Progenitor cell of endocrine pancreas (in vitro differentiated cells): ENCODE measurements around the gene CERS2. TPM values are rescaled to one million over a fixed set of nuclear protein-coding genes. Genes with fewer than 3 reads are reported as not detected.

Source experiments
- DNase-seq: peaks from one replicate; pipeline ENCODE4 v3.0.0; 2021; ENCODE audit warnings: low spot score; ENCODE audit not compliant: unreplicated experiment
- H3K27ac Mint-ChIP-seq: 2 replicates; pipeline ENCODE4 v1.8.0; 2021; ENCODE audit warnings: mild to moderate bottlenecking, moderate library complexity, mixed read lengths
- H3K27me3 Mint-ChIP-seq: 2 replicates; pipeline ENCODE4 v1.8.0; 2021; ENCODE audit warnings: mixed read lengths
- H3K36me3 Mint-ChIP-seq: 2 replicates; pipeline ENCODE4 v1.8.0; 2022; ENCODE audit warnings: mixed read lengths; ENCODE audit not compliant: insufficient read depth
- H3K4me1 Mint-ChIP-seq: 2 replicates; pipeline ENCODE4 v1.8.0; 2021; ENCODE audit warnings: low read depth, mixed read lengths
- H3K4me3 Mint-ChIP-seq: 2 replicates; pipeline ENCODE4 v1.8.0; 2021; ENCODE audit warnings: low read depth, mild to moderate bottlenecking, moderate library complexity, mixed read lengths
- H3K9me3 Mint-ChIP-seq: 2 replicates; pipeline ENCODE4 v1.8.0; 2021; ENCODE audit warnings: low read depth, mixed read lengths
- long read RNA-seq: library from polyadenylated mRNA; unstranded; transcript quantifications from one replicate; pipeline ENCODE4 v2.0.0, GENCODE V29; 2020
- total RNA-seq: library from RNA; stranded (reverse); gene quantifications from 2 replicates; pipeline ENCODE4 v1.2.1, GENCODE V29; 2021
- TF ChIP-seq, protein P1 (sequence below): fragments of 200-600 bp; sonication (generic); IDR thresholded peaks from one replicate; pipeline ENCODE4 v1.5.0; 2021; ENCODE audit warnings: antibody characterized with exemption, mild to moderate bottlenecking; ENCODE audit not compliant: unreplicated experiment

Gene CERS2
- 187 and 203 TPM in 2 replicates for total RNA-seq
- long read RNA-seq, transcript CERS2-205 (11 exons, 2,505 nt): major isoform, 167 of 235 reads
- long read RNA-seq, transcript CERS2-201 (11 exons, 2,544 nt): minor isoform, 11 of 235 reads
- long read RNA-seq, partial matches to known transcripts: 23 of 235 reads
- long read RNA-seq, other reads (novel, unspliced or antisense): 33 of 235 reads

DNA sequence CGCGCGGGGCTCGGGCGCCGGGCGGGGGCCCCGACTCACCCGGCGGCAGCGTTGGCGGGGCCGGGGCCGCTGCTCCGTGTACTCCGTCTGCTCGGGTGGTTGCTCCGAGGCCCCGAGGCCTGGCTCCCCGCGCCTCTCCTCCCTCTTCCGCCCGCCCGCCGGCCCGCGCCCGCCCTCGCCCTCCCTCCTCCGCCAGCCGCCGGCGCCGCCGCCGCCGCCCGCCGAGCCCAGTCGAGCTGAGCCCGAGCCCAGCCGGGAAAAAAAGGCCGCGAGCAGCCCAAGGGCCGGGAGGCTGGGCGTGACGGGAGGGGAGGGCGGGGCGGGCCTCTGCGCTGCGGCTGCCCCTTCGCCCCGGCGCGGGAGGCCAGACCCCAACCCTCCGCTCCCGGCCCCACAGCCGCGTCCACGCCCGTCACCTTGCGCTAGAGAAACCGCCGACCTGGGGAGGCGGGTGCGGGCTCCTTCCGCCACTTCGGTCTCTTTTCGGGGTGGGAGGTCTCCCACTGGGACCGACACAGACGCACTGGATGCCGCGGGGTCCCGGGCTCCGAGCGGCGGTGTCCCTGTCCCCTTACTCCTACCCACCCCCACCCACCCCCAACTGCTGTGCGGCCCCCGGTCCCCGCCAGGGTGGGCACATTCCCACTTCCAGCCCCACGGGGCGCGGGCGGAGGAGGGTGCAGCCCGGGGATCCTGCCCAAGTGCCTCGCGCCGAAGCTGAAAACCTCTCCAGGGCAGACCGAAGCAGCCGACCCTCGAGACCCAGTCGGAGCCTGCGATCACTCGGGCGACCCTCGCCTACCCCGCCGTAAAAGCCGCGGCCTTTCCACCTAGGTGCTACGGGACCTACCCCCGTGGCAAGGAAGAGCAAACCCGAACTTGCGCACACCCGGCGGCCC is at the start of gene CERS2:
Gene CERS2, minus strand, starts transcription at position 256 of the 899 bp plus-strand sequence. CDS start 5,745 bp downstream, outside the sequence.
- TF ChIP-seq, protein P1, sequence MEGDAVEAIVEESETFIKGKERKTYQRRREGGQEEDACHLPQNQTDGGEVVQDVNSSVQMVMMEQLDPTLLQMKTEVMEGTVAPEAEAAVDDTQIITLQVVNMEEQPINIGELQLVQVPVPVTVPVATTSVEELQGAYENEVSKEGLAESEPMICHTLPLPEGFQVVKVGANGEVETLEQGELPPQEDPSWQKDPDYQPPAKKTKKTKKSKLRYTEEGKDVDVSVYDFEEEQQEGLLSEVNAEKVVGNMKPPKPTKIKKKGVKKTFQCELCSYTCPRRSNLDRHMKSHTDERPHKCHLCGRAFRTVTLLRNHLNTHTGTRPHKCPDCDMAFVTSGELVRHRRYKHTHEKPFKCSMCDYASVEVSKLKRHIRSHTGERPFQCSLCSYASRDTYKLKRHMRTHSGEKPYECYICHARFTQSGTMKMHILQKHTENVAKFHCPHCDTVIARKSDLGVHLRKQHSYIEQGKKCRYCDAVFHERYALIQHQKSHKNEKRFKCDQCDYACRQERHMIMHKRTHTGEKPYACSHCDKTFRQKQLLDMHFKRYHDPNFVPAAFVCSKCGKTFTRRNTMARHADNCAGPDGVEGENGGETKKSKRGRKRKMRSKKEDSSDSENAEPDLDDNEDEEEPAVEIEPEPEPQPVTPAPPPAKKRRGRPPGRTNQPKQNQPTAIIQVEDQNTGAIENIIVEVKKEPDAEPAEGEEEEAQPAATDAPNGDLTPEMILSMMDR: no peak
- H3K27ac Mint-ChIP-seq: peak within 1 kb of the TSS; percentile 95
- peak; percentile 71 for DNase-seq
- H3K4me3 Mint-ChIP-seq: peak within 1 kb of the TSS; percentile 84
- peaks cover 5% of the 10 kb centered on the region for H3K27me3 Mint-ChIP-seq
- H3K36me3 Mint-ChIP-seq: no peaks in the 10 kb centered on the region
- peaks cover 48% of the 10 kb centered on the region for H3K4me1 Mint-ChIP-seq
- H3K9me3 Mint-ChIP-seq: no peaks in the 10 kb centered on the region

GRCh38 chr1:151013518-151013917 is 38.9 kb upstream of the CERS2 start:
- Mint-ChIP-seq H3K4me3 (no peak overlapping the region), H3K27me3 (no peaks in the 10 kb centered on the region), H3K27ac (peak overlapping the region; percentile 59), H3K4me1 (peaks cover 21% of the 10 kb centered on the region), H3K36me3 (peaks cover 4% of the 10 kb centered on the region), H3K9me3 (no peaks in the 10 kb centered on the region)
- TF ChIP-seq, protein P1: no peak
- no peak for DNase-seq

DNA sequence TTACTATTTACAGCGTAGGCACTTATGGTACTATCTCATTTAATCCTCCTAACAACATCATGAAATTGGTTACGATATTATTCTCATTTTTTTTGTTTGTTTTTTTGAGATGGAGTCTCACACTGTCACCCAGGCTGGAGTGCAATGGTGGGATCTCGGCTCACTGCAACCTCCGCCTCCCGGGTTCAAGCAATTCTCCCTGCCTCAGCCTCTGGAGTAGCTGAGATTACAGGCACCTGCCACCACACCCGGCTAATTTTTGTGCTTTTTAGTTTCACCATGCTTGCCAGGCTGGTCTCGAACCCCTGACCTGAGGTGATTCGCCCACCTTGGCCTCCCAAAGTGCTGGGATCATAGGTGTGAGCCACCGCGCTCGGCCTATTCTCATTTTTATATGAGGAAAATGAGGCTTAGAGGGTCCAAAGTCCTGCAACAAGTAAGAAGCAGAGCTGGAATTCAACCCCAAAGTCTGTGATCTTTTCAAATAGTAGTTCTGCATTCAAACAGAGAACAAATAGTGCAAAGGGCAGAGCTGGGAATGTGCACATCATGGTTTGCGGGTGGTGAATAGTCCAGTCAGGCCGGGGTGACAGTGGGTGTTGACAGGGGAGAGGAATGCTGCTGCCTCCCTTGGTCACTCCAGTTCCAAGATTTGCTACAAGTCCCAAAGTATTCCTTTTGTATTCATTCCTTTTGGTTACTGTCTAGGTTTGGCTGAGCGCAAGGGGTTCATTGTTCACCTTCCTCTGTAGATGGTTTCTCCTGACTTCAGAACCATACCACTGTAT is 38.2 kb upstream of the CERS2 start:
- Mint-ChIP-seq H3K9me3 (no peaks in the 10 kb centered on the region), H3K4me1 (peaks cover 23% of the 10 kb centered on the region), H3K4me3 (no peak overlapping the region), H3K36me3 (no peaks in the 10 kb centered on the region), H3K27me3 (no peaks in the 10 kb centered on the region), H3K27ac (peak overlapping the region; percentile 59)
- no peak for DNase-seq
- TF ChIP-seq, protein P1: no peak

DNA sequence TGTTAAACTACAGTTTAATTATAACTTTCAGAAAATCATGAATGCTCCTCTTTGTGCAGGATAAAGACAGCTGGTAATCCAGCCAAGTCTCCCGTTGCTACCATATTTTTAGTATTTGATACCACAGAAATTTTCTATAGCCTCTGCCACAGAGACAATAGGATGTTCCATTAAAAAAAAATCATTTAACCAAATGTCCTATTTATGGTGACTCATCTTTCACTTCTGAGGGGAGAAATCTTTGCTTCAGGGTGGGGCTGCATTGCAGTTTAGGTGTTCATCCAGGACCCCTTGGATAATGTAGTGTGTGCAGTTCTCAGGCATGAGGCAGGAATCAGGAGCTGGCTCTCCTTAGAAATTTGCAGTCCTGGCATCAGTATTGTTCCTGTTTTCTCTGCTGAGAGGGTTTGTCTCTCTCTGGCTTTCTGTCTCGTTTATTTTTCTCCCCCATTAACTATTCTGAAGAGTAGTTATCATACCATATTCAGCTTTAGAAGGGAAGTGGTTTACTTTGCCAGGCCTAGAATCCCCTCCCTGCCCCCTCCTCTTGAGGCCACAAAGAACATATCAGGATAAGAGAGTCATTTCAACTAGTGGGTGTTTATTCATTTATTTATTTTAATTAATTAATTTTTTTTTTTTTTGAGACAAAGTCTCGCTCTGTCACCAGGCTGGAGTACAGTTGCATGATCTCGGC is 36.7 kb upstream of the CERS2 start:
- no peak overlapping the region for H3K4me3 Mint-ChIP-seq
- no peaks in the 10 kb centered on the region for H3K27me3 Mint-ChIP-seq
- TF ChIP-seq, protein P1: no peak
- no peak overlapping the region for H3K27ac Mint-ChIP-seq
- H3K36me3 Mint-ChIP-seq: no peaks in the 10 kb centered on the region
- no peaks in the 10 kb centered on the region for H3K9me3 Mint-ChIP-seq
- no peak for DNase-seq
- peaks cover 39% of the 10 kb centered on the region for H3K4me1 Mint-ChIP-seq
